ENCODE measurements around the gene NCAN. TPM values are rescaled to one million over a fixed set of nuclear protein-coding genes. Genes with fewer than 3 reads are reported as not detected.

NCAN gene
- total and polyA plus RNA-seq, 2 of the 13 experiments (the other 11 are each of a cell fraction or from before 2014, with no cell fraction given), result not detected

DNA sequence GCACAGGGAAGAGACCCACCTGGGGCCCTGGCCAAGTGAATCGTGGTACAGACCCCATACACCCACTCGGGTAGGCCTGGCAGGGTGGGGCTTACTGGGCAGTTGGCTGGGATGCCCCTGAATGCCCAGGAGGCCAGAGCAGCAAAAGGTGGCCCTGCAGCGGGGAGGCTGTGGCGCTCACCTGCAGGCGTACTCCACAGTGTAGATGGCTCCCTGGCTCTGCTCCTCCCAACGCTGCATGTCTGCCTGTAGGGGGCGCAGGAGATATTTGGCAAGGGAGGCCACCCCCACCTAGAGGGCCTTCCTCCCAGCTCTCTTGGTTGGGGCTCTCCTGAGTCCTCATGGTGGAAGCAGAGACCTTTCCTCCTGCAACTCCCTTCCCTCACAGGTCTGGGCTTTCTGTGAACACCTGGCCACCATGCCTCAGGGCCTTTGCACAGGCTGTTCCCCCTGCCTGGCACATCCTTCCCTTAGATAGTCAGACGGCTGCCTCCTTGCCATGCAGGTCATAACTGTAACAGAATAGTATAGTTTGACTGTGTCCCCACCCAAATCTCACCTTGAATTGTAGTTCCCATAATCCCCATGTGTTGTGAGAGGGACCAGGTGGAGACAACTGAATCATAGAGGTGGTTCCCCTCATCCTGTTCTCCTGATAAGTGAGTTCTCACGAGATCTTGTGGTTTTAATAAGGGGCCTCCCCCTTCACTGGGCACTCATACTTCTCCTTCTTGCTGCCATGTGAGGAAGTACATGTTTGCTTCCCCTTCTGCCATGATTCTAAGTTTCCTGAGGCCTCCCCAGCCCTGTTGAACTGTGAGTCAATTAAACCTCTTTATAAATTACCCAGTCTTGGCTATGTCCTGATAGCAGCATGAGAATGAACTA is 25.7 kb upstream of the NCAN start (continued):
- TF ChIP-seq, protein P1, sequence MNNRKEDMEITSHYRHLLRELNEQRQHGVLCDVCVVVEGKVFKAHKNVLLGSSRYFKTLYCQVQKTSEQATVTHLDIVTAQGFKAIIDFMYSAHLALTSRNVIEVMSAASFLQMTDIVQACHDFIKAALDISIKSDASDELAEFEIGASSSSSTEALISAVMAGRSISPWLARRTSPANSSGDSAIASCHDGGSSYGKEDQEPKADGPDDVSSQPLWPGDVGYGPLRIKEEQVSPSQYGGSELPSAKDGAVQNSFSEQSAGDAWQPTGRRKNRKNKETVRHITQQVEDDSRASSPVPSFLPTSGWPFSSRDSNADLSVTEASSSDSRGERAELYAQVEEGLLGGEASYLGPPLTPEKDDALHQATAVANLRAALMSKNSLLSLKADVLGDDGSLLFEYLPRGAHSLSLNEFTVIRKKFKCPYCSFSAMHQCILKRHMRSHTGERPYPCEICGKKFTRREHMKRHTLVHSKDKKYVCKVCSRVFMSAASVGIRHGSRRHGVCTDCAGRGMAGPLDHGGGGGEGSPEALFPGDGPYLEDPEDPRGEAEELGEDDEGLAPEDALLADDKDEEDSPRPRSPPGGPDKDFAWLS (CRISPR knock-in tag; IDR thresholded peaks at IDR 0.05; ENCODE audit: borderline replicate concordance), result no peak
- TF ChIP-seq, protein P2, sequence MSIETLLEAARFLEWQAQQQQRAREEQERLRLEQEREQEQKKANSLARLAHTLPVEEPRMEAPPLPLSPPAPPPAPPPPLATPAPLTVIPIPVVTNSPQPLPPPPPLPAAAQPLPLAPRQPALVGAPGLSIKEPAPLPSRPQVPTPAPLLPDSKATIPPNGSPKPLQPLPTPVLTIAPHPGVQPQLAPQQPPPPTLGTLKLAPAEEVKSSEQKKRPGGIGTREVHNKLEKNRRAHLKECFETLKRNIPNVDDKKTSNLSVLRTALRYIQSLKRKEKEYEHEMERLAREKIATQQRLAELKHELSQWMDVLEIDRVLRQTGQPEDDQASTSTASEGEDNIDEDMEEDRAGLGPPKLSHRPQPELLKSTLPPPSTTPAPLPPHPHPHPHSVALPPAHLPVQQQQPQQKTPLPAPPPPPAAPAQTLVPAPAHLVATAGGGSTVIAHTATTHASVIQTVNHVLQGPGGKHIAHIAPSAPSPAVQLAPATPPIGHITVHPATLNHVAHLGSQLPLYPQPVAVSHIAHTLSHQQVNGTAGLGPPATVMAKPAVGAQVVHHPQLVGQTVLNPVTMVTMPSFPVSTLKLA (IDR thresholded peaks at IDR 0.05), result no peak
- TF ChIP-seq, protein P3, sequence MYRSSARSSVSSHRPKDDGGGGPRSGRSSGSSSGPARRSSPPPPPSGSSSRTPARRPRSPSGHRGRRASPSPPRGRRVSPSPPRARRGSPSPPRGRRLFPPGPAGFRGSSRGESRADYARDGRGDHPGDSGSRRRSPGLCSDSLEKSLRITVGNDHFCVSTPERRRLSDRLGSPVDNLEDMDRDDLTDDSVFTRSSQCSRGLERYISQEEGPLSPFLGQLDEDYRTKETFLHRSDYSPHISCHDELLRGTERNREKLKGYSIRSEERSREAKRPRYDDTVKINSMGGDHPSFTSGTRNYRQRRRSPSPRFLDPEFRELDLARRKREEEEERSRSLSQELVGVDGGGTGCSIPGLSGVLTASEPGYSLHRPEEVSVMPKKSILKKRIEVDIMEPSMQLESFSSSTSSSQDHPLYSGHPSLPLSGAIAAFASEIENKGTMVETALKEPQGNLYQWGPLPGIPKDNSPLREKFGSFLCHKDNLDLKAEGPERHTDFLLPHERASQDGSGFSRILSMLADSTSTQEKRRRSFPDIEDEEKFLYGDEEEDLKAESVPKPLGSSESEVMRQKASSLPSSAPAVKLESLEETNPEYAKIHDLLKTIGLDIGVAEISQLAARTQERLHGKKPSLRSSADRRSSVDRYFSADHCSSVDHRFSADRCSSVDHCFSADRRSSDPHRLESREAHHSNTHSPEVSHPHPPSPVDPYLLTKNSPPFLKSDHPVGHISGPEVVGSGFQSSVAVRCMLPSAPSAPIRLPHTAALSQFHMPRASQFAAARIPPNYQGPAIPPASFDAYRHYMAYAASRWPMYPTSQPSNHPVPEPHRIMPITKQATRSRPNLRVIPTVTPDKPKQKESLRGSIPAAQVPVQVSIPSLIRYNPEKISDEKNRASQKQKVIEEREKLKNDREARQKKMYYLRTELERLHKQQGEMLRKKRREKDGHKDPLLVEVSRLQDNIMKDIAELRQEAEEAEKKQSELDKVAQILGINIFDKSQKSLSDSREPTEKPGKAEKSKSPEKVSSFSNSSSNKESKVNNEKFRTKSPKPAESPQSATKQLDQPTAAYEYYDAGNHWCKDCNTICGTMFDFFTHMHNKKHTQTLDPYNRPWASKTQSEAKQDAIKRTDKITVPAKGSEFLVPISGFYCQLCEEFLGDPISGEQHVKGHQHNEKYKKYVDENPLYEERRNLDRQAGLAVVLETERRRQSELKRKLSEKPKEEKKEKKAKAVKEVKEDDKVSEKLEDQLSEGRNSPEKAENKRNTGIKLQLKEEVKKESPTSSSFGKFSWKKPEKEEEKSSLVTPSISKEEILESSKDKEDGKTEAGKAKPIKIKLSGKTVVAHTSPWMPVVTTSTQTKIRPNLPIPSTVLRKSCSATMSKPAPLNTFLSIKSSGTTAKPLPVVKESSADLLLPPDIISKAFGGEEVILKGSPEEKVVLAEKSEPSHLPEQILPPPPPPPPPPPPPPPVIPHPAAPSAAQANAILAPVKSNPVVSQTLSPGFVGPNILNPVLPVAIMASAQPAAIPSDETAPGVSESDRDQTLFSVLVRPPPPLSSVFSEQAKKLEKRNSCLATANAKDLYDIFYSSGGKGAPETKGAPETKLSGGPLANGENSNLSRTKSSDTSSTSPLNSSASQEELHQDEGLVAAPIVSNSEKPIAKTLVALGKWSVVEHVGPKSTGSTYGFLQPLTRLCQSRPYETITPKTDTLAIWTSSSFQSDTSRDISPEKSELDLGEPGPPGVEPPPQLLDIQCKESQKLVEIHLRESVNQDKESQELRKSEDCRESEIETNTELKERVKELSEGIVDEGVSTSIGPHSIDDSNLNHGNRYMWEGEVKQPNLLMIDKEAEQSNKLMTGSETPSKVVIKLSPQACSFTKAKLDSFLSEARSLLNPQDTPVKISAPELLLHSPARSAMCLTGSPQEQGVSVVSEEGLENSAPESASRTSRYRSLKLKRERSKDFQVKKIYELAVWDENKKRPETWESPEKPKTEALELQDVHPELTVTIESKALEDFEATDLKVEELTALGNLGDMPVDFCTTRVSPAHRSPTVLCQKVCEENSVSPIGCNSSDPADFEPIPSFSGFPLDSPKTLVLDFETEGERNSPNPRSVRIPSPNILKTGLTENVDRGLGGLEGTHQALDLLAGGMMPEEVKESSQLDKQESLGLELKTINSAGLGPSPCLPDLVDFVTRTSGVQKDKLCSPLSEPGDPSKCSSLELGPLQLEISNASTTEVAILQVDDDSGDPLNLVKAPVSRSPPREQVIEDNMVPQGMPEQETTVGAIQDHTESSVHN (CRISPR knock-in tag; IDR thresholded peaks at IDR 0.05), result no peak

All from HepG2 (cell line).